ENCODE measurements around the gene SNN. TPM values are rescaled to one million over a fixed set of nuclear protein-coding genes. Genes with fewer than 3 reads are reported as not detected.
A peak's percentile ranks its signal among the peaks of the same experiment; 100 is the strongest.

The SNN gene
- total and polyA plus RNA-seq, 2 experiments from 2014 or later: 5.4 to 5.9 TPM

GRCh38 chr16:11633113-11633512, 35.1 kb upstream of the SNN start:
- no peak overlapping the region for H3K4me3 ChIP-seq
- TF ChIP-seq EZH2phosphoT487 (IDR thresholded peaks at IDR 0.05; ENCODE audit: insufficient read depth, low read depth) (no peak), EZH2 (IDR thresholded peaks at IDR 0.05; ENCODE audit: insufficient read depth, poor library complexity, severe bottlenecking) (no peak)
- H4K20me1 ChIP-seq (ENCODE audit: insufficient read depth): no peaks in the 10 kb centered on the region
- H3K4me2 ChIP-seq (ENCODE audit: unreplicated experiment): peak overlapping the region; percentile 32
- H3K79me2 ChIP-seq (ENCODE audit: insufficient read depth): no peaks in the 10 kb centered on the region
- H3K27me3 ChIP-seq (replicated peaks; ENCODE audit: insufficient read depth): no peaks in the 10 kb centered on the region
- no peaks in the 10 kb centered on the region for H3K9me3 ChIP-seq (ENCODE audit: low read depth)
- no peak for DNase-seq
- peak overlapping the region; percentile 82 for H3K27ac ChIP-seq
- no peaks in the 10 kb centered on the region for H3K9me2 ChIP-seq (ENCODE audit: insufficient read depth)
- peak overlapping the region; percentile 81 for H3K9ac ChIP-seq
- 95% methylated on average over 3 of the region's 3 CpGs for WGBS, 2 experiments (ENCODE audit: low coverage in 1 of 2, low lambda C conversion rate in 2 of 2, missing lambda C conversion rate in 2 of 2)
- in situ Hi-C loops (cut with MboI): no loop called here
- peak overlapping the region; percentile 37; the same call in 1 of the 2 replicates for H2AFZ ChIP-seq
- H3K36me3 ChIP-seq (ENCODE audit: low read depth): no peaks in the 10 kb centered on the region
- H3F3A ChIP-seq (ENCODE audit: insufficient read depth): 0 out of 2 replicates have a peak, but pooled peaks cover 7% of the 10 kb centered on the region
- peaks cover 33% of the 10 kb centered on the region for H3K4me1 ChIP-seq (ENCODE audit: insufficient read depth)

- WGBS, 2 experiments (ENCODE audit: low coverage in 1 of 2, low lambda C conversion rate in 2 of 2, missing lambda C conversion rate in 2 of 2): 96 to 97% methylated on average over 6 of the region's 6 CpGs
- Histone ChIP-seq H3F3A (ENCODE audit: insufficient read depth) (no peaks in the 10 kb centered on the region), H3K79me2 (ENCODE audit: insufficient read depth) (no peaks in the 10 kb centered on the region), H3K36me3 (ENCODE audit: low read depth) (no peaks in the 10 kb centered on the region), H3K9me3 (ENCODE audit: low read depth) (no peaks in the 10 kb centered on the region), H3K4me1 (ENCODE audit: insufficient read depth) (peaks cover 24% of the 10 kb centered on the region), H2AFZ (no peak overlapping the region), H3K27ac (no peak overlapping the region), H4K20me1 (ENCODE audit: insufficient read depth) (no peaks in the 10 kb centered on the region), H3K4me3 (no peak overlapping the region), H3K27me3 (replicated peaks; ENCODE audit: insufficient read depth) (no peaks in the 10 kb centered on the region), H3K4me2 (ENCODE audit: unreplicated experiment) (no peak overlapping the region), H3K9ac (no peak overlapping the region), H3K9me2 (ENCODE audit: insufficient read depth) (no peaks in the 10 kb centered on the region)
- TF ChIP-seq EZH2phosphoT487 (IDR thresholded peaks at IDR 0.05; ENCODE audit: insufficient read depth, low read depth) (no peak), EZH2 (IDR thresholded peaks at IDR 0.05; ENCODE audit: insufficient read depth, poor library complexity, severe bottlenecking) (no peak)
- DNase-seq: no peak
- in situ Hi-C loops (cut with MboI): no loop called here
Observed at GRCh38 chr16:11634312-11634711, 33.9 kb upstream of the SNN start.

DNA sequence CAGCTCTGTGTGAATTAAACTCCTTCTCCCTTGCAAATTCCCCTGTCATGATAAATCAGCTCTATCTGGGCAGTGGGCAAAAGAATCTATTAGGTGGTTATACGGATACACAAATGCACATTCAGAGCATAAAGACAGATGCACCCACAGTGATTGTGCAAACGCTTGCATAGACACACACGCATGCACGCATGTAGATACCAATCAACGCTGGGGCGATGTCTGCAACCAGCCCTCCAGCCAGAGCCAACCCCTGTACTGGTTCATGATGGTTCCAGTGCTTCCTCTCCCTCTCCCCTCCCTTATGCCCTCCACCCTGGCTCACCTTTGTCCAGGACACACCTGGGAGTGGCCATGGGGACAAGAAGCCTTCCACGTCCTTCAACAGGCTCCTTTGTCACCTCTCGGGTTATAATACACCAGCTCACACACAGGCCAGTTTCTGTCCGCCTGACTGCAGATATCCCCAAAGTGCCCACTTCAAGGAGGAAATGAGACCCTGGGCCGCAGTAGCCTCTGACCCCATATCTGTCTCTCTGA, 33.1 kb upstream of the SNN start:
- Histone ChIP-seq H3K27me3 (replicated peaks; ENCODE audit: insufficient read depth) (no peaks in the 10 kb centered on the region), H3K79me2 (ENCODE audit: insufficient read depth) (no peaks in the 10 kb centered on the region), H3K27ac (no peak overlapping the region), H4K20me1 (ENCODE audit: insufficient read depth) (no peaks in the 10 kb centered on the region), H3F3A (ENCODE audit: insufficient read depth) (peaks cover 6% of the 10 kb centered on the region), H3K4me2 (ENCODE audit: unreplicated experiment) (no peak overlapping the region), H3K9me2 (ENCODE audit: insufficient read depth) (no peaks in the 10 kb centered on the region), H3K4me1 (ENCODE audit: insufficient read depth) (peaks cover 30% of the 10 kb centered on the region), H2AFZ (no peak overlapping the region), H3K9me3 (ENCODE audit: low read depth) (no peaks in the 10 kb centered on the region), H3K4me3 (no peak overlapping the region), H3K9ac (no peak overlapping the region), H3K36me3 (ENCODE audit: low read depth) (no peaks in the 10 kb centered on the region)
- in situ Hi-C loops (cut with MboI): no loop called here
- TF ChIP-seq EZH2phosphoT487 (IDR thresholded peaks at IDR 0.05; ENCODE audit: insufficient read depth, low read depth): no peak
- TF ChIP-seq EZH2 (IDR thresholded peaks at IDR 0.05; ENCODE audit: insufficient read depth, poor library complexity, severe bottlenecking): no peak
- DNase-seq: no peak
- WGBS, 2 experiments (ENCODE audit: low coverage in 1 of 2, low lambda C conversion rate in 2 of 2, missing lambda C conversion rate in 2 of 2): 90 to 92% methylated on average over 10 of the region's 10 CpGs

GRCh38 chr16:11635679-11636171, 32.5 kb upstream of the SNN start:
- no peak for DNase-seq
- in situ Hi-C loops (cut with MboI): no loop called here
- Histone ChIP-seq H3K27me3 (replicated peaks; ENCODE audit: insufficient read depth) (no peaks in the 10 kb centered on the region), H3K9me3 (ENCODE audit: low read depth) (no peaks in the 10 kb centered on the region), H3K36me3 (ENCODE audit: low read depth) (no peaks in the 10 kb centered on the region), H3K4me2 (ENCODE audit: unreplicated experiment) (no peak overlapping the region), H3K4me3 (no peak overlapping the region), H3K79me2 (ENCODE audit: insufficient read depth) (no peaks in the 10 kb centered on the region), H3K9me2 (ENCODE audit: insufficient read depth) (no peaks in the 10 kb centered on the region), H3K4me1 (ENCODE audit: insufficient read depth) (peaks cover 32% of the 10 kb centered on the region), H3F3A (ENCODE audit: insufficient read depth) (peaks cover 8% of the 10 kb centered on the region), H3K27ac (no peak overlapping the region), H2AFZ (no peak overlapping the region), H3K9ac (no peak overlapping the region), H4K20me1 (ENCODE audit: insufficient read depth) (no peaks in the 10 kb centered on the region)
- WGBS, 2 experiments (ENCODE audit: low coverage in 1 of 2, low lambda C conversion rate in 2 of 2, missing lambda C conversion rate in 2 of 2): 94 to 95% methylated on average over 12 of the region's 12 CpGs
- TF ChIP-seq EZH2phosphoT487 (IDR thresholded peaks at IDR 0.05; ENCODE audit: insufficient read depth, low read depth): no peak
- no peak for TF ChIP-seq EZH2 (IDR thresholded peaks at IDR 0.05; ENCODE audit: insufficient read depth, poor library complexity, severe bottlenecking)

Measured in GM23248 (cell line).